B cell (primary cell): Measurements from ENCODE around the gene HMGN4.

Source experiments
- EZH2 ChIP-seq: IDR thresholded peaks from 2 replicates; pipeline ENCODE4 v1.6.1; 2012; ENCODE audit warnings: borderline replicate concordance, low read depth, mild to moderate bottlenecking, moderate library complexity, low read length; ENCODE audit not compliant: insufficient read depth, poor library complexity, severe bottlenecking
- TF ChIP-seq, protein P1 (sequence below): fragments of 200-600 bp; IDR thresholded peaks from one replicate; pipeline ENCODE4 v1.8.0; 2022; ENCODE audit warnings: antibody characterized with exemption, mild to moderate bottlenecking

- TF ChIP-seq, protein P1, sequence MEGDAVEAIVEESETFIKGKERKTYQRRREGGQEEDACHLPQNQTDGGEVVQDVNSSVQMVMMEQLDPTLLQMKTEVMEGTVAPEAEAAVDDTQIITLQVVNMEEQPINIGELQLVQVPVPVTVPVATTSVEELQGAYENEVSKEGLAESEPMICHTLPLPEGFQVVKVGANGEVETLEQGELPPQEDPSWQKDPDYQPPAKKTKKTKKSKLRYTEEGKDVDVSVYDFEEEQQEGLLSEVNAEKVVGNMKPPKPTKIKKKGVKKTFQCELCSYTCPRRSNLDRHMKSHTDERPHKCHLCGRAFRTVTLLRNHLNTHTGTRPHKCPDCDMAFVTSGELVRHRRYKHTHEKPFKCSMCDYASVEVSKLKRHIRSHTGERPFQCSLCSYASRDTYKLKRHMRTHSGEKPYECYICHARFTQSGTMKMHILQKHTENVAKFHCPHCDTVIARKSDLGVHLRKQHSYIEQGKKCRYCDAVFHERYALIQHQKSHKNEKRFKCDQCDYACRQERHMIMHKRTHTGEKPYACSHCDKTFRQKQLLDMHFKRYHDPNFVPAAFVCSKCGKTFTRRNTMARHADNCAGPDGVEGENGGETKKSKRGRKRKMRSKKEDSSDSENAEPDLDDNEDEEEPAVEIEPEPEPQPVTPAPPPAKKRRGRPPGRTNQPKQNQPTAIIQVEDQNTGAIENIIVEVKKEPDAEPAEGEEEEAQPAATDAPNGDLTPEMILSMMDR = no peak
- TF ChIP-seq EZH2 = no peak
Observed at GRCh38 chr6:26555505-26556262, 17.5 kb downstream of the HMGN4 start.
